ENCODE results near the gene RBM12.
A peak's percentile ranks its signal among the peaks of the same experiment; 100 is the strongest.
"Not testable (repeated sequence)": the region's sequence is repeated elsewhere in the genome, so short reads cannot be mapped to it uniquely, and the experiment has no call there.

The RBM12 gene

GRCh38 chr20:35698298-35699126 lies 33.8 kb upstream of the RBM12 start:
- DNase-seq = no peak

DNA sequence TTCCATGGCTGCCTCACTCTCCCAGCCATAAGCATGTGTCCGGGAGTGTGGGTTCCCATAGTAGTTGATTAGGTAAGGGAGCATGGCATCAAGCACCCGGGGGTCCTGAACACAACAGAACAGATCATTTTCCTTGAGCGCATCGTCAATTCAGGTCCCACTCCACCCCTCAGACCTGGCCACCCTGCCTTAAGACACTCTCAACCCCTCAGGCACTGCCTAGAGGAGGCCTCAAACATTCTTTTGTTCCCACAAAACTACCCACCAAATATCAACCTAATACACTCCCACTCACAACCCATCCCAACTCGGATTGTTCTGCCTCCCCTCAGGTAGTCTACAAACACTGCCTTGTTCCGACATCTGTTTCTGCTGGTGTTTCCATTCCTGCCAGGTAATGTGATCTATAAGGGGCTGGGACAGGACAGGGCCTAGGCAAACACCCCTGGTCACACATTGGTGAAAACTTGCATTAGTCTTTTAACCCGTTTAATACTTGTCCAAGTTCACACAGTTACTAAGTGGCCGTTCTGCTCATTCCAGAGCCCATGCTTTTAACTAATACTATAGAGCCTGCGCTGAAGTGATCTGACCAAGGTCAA lies 33.1 kb upstream of the RBM12 start:
- no peak for DNase-seq

DNA sequence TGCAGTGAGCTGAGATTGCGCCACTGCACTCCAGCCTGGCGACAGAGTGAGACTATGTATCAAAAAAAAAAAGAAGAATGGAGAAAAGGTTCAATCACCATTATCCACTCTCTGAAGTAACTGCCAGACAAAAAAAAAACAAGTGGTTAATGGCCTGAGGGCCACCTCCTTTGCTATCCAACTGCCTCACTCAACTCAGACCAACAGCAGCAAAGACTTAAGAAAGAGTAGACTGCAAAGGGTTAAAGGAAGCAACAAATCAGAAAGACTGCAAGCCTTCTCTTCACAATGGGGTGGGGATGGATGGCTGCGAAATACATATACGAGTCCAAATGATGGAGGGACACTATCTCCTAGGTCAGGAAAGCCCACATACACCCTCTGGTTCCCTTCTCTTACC lies 31.3 kb upstream of the RBM12 start:
- no peak for DNase-seq

DNA sequence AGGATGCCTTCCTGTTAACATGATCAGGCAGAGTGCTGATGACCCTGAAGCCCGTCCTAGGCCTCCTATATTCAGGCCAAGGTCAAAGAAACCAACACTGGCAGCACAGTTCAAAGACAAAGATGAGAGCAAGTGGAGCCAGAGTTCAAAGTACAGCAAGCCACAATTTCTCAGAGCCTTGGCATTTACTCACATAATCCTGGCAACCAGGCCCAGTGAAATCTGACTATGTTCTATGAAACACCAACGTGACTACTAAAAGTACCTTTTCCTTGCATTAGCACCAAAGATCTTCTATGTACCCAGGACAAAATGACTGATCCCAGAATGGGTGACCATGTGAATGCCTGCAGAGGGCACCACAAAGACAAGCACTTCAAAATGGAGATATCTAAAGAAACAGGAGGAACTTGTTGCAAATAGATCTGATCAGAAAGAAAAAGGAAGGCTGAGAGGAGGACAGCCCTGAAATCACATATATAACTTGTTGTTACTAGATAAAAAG lies 30.6 kb upstream of the RBM12 start:
- no peak for DNase-seq

- DNase-seq = no peak
These were observed 25.6 kb upstream of the RBM12 start for GRCh38 chr20:35690265-35690664.

DNA sequence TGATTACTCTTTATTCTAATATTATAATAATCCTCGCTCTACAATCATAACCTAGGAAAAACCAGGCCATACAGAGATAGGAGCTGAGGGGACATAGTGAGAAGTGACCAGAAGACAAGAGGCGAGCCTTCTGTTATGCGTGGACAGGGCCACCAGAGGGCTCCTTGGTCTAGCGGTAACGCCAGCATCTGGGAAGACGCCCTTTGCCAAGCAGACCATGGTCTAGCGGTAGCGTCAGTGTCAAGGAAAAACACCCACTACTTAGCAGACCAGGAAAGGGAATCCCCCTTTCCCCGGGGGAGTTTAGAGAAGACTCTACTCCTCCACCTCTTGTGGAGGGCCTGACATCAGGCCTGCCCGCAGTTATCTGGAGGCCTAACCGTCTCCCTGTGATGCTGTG lies 22.2 kb upstream of the RBM12 start:
- not testable (repeated sequence) for DNase-seq

DNA sequence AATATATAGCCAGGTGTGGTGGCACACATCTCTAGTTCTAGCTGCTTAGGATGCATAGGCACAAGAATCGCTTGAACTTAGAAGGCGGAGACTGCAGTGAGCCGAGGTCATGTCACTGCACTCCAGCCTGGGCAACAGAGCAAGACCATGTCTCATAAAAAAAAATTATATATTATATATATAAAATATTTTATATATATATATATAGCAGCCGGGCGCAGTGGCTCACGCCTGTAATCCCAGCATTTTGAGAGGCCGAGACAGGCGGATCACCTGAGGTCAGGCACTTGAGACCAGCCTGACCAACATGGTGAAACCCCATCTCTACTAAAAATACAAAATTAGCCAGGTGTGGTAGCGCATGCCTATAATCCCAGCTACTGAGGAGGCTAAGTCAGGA lies 20.7 kb upstream of the RBM12 start:
- DNase-seq = not testable (repeated sequence)

- no peak for DNase-seq
These were observed 17.3 kb upstream of the RBM12 start for GRCh38 chr20:35681960-35682359.

DNA sequence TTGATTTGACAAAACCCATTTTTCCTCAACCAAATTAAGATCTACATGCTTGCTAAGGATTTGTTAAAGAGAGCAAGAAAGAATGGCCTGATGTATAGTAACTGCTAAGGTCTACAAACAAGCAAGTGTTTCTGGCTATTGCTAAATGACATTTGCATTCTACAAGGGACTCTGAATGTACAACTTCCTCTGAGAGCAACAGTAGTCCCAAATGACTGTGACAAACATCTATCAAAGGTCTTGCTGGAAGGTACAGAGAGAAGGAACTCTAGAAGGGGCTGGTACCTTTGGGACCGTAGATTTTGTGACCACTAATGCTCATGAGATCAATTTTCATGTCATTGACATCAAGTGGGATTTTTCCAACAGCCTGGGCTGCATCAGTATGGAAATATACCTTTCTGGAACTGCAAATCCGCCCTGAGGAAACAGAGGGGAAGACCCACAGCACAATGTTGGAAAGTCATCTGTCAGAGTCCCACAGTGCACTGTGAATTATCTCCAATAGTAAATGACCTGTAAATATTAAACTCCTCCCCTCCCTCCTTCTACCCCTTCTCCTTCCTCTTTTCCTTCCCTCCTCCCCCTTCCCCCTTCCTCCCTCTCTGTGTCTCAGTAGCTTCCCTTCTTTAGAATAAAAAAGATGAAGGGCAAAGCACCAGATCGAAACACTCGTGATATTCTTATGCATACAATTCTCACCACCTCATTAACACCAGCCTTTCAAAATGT lies 15.9 kb upstream of the RBM12 start:
- DNase-seq = no peak

- DNase-seq = no peak
These were observed 10.2 kb upstream of the RBM12 start for GRCh38 chr20:35674921-35675320.

DNA sequence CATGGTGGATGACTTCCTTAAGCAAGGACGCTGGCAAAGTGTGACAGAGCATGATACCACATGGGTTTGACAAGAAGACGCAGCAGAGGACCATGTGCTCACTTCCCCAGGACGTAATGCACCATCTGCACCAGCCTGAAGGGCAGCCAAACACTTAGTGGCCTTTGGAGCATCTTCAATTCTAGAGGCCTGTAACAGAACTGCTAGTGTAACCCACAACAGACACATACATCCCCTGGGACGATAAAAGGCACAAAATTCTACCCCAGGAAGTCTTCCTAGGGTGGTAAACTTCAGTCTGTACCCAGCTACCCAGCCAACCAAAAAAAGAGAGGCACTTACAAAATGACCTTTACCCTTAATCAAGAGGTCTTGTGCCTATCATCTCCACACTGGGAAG lies 9.2 kb upstream of the RBM12 start:
- no peak for DNase-seq

GRCh38 chr20:35669681-35670080 lies 5.0 kb upstream of the RBM12 start:
- no peak for DNase-seq

GRCh38 chr20:35669221-35669620 lies 4.5 kb upstream of the RBM12 start:
- DNase-seq = no peak

GRCh38 chr20:35665949-35666288 lies 1.2 kb upstream of the RBM12 start:
- no peak for DNase-seq

GRCh38 chr20:35663516-35664465 lies 909 bp downstream of the RBM12 start:
- DNase-seq = peak; percentile 74

- no peak for DNase-seq
These were observed 2.1 kb downstream of the RBM12 start for GRCh38 chr20:35662551-35662950.

- DNase-seq = no peak
These were observed 2.8 kb downstream of the RBM12 start for GRCh38 chr20:35661908-35662307.

DNA sequence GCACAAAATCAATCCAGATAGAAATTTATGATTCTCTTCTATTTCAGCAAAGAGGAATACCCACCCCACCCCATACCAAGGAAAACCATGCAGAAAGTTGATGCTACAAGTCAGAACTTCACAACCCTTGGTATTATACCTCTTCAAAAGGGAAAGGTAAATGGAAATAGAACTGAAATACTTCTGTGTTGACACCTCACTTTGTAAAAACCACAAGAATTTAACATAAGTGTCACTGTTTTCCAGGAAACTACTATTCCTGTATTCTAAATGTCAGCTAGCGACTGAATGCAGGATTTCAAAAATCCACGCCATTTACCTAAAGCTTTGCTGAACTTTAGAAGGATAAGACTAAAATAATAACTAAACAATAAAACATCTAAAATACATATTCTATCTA lies 3.6 kb downstream of the RBM12 start:
- no peak for DNase-seq

DNA sequence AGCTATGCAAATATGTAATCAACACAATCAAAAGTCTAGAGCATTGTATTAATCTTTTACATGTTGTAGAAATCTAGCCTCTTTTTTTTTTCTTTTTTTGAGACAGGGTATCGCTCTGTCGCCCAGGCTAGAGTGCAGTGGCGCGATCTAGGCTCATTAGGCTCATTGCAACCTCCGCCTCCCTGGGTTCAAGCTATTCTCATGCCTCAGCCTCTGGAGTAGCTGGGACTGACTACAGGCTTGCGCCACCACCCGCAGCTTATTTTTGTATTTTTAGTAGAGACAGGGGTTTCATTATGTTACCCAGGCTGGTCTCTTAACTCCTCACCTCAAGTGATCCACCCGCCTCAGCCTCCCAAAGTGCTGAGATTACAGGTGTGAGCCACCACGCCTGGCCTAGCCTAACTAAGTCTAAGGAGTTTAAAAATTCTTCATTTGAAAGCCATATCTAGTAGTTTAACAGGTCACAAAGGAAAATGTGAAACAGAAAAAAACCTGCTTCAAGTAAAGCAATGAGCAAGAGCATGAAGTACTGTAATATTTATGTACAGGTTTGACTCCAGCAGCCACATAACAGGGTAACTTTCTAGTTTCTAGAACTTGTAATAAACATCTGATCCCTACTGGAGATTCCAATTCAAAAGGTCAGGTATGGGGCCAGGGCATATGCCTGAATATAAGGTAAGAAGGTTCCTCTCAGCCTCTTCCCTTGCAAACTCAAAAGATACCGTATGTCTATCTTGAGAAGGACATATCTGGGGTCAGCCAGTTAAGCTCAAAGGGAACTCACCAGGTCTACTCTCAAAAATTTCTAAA lies 4.4 kb downstream of the RBM12 start:
- no peak for DNase-seq

- no peak for DNase-seq
These were observed 7.4 kb downstream of the RBM12 start for GRCh38 chr20:35657271-35657670.

DNA sequence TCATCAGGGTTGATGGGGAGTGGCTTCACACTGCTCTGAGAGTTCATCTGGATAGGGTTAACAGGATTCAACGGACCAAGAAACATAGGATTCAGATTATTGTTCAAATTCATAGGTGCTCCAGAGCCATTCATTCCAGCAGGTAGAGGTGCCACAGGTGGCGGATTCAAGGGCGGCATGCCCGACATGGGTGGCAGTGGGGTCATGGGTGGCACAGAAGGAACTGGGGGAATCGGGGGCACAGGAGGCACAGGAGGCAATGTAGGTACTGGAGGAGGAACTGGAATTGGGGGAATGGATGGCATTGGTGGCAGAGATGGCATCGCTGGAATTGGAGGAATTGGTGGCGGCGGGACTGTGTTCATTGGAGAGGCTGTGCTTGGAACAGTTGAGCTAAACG lies 10.3 kb downstream of the RBM12 start:
- DNase-seq = no peak

- DNase-seq = no peak
These were observed 10.8 kb downstream of the RBM12 start for GRCh38 chr20:35653893-35654292.
